Left lung (tissue), 10 donors: ENCODE data around the gene GOLGB1. TPM values are rescaled to one million over a fixed set of nuclear protein-coding genes. Genes with fewer than 3 reads are reported as not detected.

Experiments
- ATAC-seq: fragments of 200-7000 bp; cut with Tn5 transposase; one replicate; pipeline ENCODE4 v1.9.1; 2020; ENCODE audit warnings: moderate library complexity
- DNase-seq, 4 donors: peaks; one replicate each; pipeline ENCODE4 v3.0.0-alpha.2; 2013 to 2020
- H3K27ac ChIP-seq, 2 donors: fragments of 200-600 bp; sonication (generic) in 1 of 2; one replicate each; pipeline versions ENCODE4 v1.5.0 to v1.8.0; 2020 to 2021
- H3K27me3 ChIP-seq, 2 donors: fragments of 200-600 bp; sonication (generic) in 1 of 2; one replicate each; pipeline versions ENCODE4 v1.5.0 to v1.8.0; 2020 to 2021
- H3K36me3 ChIP-seq, 2 donors: fragments of 200-600 bp; sonication (generic) in 1 of 2; one replicate each; pipeline versions ENCODE4 v1.5.0 to v1.8.0; 2020 to 2021
- H3K4me1 ChIP-seq, 2 donors: fragments of 200-600 bp; one replicate each; pipeline ENCODE4 v1.8.0; 2021
- H3K4me3 ChIP-seq, 2 donors: fragments of 200-600 bp; sonication (generic) in 1 of 2; one replicate each; pipeline versions ENCODE4 v1.5.0 to v1.8.0; 2020 to 2021; ENCODE audit warnings: mild to moderate bottlenecking in 1 of 2
- H3K9me3 ChIP-seq, 2 donors: fragments of 200-600 bp; sonication (generic) in 1 of 2; one replicate each; pipeline versions ENCODE4 v1.5.0 to v1.8.0; 2020 to 2021
- intact Hi-C, 2 donors: fragments of 100-400 bp; cut with DNase I; formaldehyde crosslinking; loops; one replicate each; pipeline versions ENCODE4 v1.11.2 to v1.14.2; 2022
- polyA plus RNA-seq, 6 donors: library from polyadenylated mRNA; unstranded; fragments of 120-200 nt; gene quantifications; one replicate each; pipeline ENCODE4 v1.2.1, GENCODE V29; 2013; ENCODE audit not compliant: insufficient read length in 6 of 6
- total RNA-seq, 2 donors: library from RNA; stranded (reverse); fragmentation: NEBNext Ultra II Directional; extraction: Animal tissue kit (Norgen Biotek cat#: 25700); gene quantifications; one replicate each; pipeline ENCODE4 v1.2.1, GENCODE V29; 2021
- TF ChIP-seq, protein P1 (sequence below), 2 donors: fragments of 200-600 bp; sonication (generic) in 1 of 2; IDR thresholded peaks; one replicate each; pipeline versions ENCODE4 v1.5.0 to v1.8.0; 2021; ENCODE audit warnings: antibody characterized with exemption in 2 of 2
- donor health status: DM: no; HTN: yes; CAD: no.
- donor health status: DM: no; HTN: no; CAD: no.

Gene GOLGB1
- total and polyA plus RNA-seq, 8 donors = 45.9 to 75.7 (median 71.0) TPM

DNA sequence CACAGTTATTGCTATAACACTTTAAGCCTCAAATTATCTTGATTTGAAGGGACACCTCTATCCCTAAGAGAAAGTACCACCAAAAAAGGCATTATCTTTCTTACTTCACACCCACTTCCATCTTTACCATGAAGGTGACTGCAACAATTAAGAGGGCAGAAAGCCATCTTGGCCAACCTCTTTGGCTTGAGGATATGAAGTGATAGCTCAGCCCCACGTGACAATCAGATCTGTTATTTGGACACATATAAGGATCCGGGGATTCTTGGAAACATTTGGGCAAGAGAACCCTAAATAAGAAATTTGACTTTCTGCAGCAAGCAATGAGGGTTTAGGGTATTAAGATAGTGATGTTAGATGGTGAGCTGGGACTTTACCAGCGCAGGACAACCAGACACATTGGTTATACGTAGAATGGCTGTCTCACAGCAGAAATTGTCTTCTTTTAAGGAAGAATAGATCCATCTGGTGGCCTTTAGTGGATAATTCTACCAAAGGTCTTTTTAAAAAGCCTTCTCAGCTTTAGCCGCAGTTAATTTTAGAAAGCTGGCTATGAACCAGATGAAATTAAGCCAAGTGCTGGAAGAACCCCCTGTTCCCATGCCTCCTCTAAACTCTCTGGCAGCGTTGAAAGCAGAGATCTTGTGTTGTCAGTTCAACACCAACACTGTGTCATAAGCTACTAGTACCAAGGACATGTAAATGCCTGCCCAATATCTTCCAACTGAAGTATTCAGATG, 101.2 kb downstream of the GOLGB1 start:
- no peak for ATAC-seq

DNA sequence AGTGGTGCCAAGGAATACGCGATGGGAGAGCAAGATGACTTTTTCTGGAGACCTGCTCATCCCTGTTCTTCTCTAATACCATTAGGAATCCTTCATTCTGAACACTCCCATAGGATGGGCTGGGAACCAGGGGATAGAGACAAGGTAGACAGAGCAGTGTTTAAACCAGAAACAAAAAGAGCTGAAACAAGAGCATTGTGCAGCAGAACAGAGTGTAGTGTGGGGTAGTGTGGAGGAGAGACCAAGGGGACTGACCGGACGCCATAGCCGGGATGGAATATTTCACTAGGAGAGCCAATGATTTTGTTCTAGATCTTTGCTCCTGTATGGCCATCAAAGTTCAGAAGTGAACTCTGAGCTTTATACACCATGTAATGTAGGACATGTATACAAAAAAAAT, 104.5 kb downstream of the GOLGB1 start:
- TF ChIP-seq, protein P1, sequence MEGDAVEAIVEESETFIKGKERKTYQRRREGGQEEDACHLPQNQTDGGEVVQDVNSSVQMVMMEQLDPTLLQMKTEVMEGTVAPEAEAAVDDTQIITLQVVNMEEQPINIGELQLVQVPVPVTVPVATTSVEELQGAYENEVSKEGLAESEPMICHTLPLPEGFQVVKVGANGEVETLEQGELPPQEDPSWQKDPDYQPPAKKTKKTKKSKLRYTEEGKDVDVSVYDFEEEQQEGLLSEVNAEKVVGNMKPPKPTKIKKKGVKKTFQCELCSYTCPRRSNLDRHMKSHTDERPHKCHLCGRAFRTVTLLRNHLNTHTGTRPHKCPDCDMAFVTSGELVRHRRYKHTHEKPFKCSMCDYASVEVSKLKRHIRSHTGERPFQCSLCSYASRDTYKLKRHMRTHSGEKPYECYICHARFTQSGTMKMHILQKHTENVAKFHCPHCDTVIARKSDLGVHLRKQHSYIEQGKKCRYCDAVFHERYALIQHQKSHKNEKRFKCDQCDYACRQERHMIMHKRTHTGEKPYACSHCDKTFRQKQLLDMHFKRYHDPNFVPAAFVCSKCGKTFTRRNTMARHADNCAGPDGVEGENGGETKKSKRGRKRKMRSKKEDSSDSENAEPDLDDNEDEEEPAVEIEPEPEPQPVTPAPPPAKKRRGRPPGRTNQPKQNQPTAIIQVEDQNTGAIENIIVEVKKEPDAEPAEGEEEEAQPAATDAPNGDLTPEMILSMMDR (IDR thresholded peaks at IDR 0.05) = no peak

More for the DNA sequence above, 101.2 kb downstream of the GOLGB1 start:
- Histone ChIP-seq H3K9me3 (no peaks in the 10 kb centered on the region), H3K36me3 (peaks cover 0 to 49% of the 10 kb centered on the region in 2 donors), H3K27me3 (no peaks in the 10 kb centered on the region), H3K4me3 (no peak overlapping the region), H3K27ac (no peak overlapping the region), H3K4me1 (no peaks in the 10 kb centered on the region)
- peak in 2 of 4 donors; percentile 18 to 53 for DNase-seq
- intact Hi-C loops = no loop called here
- TF ChIP-seq, protein P1 (IDR thresholded peaks at IDR 0.05) = no peak

DNA sequence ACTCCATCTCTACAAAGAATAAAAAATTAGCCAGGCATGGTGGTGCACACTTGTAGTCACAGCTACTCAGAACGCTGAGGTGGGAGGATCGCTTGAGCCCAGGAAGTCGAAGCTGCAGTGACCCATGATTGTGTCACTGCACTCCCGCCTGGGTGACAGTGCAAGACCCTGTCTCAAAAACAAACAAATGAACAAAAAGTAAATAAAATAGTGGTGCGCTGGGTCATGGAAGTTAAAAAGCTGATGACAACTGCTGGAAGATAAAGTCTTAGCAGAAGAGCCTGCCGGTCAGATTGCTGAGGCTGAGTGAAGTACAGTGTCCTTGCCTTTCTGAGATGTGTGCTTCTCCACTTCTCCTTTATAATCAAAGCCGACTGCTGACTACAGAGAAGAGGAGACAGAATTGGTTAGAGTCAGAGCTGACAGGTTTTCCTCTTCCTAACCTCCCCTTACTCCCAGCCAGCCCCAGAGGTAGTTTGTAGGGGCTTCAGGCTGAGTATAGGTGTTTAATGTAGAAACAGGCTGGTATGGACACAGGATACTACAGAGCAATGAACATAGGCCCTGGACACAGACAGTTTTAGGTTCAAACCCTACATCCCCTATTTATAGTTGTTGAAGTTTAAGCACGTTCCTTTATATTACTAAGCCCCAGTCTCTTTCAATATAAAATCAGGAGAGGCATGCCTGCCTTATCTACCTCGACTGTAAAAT, 106.8 kb downstream of the GOLGB1 start:
- no peaks in the 10 kb centered on the region for H3K27me3 ChIP-seq
- H3K36me3 ChIP-seq = peaks cover 0 to 72% of the 10 kb centered on the region in 2 donors
- intact Hi-C loops = no loop called here
- no peak overlapping the region for H3K27ac ChIP-seq
- H3K4me1 ChIP-seq = no peaks in the 10 kb centered on the region
- H3K9me3 ChIP-seq = no peaks in the 10 kb centered on the region
- ATAC-seq (no peak), DNase-seq (no peak)
- TF ChIP-seq, protein P1 (IDR thresholded peaks at IDR 0.05) = no peak
- no peak overlapping the region for H3K4me3 ChIP-seq

More for the DNA sequence above, 104.5 kb downstream of the GOLGB1 start:
- Histone ChIP-seq H3K9me3 (no peaks in the 10 kb centered on the region), H3K27me3 (no peaks in the 10 kb centered on the region), H3K4me1 (no peaks in the 10 kb centered on the region), H3K36me3 (peaks cover 0 to 55% of the 10 kb centered on the region in 2 donors), H3K4me3 (no peak overlapping the region), H3K27ac (no peak overlapping the region)
- DNase-seq (no peak), ATAC-seq (no peak)
- intact Hi-C loops = no loop called here

DNA sequence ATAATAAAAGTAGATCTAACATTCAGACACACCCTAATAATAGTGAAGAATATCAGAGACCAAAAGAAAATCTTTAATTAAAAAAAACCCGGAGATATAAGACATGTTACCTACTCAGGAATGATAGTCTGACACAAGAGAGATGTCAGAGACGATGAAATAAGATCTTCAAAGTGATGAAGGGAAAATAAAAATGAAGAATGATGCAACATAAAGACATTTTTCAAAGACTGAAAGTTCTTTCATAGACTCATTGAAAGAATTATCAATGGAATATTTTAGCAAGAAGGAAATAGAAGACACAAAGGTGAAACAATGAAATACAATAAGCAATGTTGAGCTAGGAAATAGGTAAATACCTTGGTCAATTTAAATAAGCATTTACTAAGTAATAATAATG, 108.4 kb downstream of the GOLGB1 start:
- DNase-seq (no peak), ATAC-seq (no peak)
- no peak overlapping the region for H3K4me3 ChIP-seq
- no peaks in the 10 kb centered on the region for H3K27me3 ChIP-seq
- no peaks in the 10 kb centered on the region for H3K9me3 ChIP-seq
- no peaks in the 10 kb centered on the region for H3K4me1 ChIP-seq
- peaks cover 0 to 84% of the 10 kb centered on the region in 2 donors for H3K36me3 ChIP-seq
- TF ChIP-seq, protein P1 (IDR thresholded peaks at IDR 0.05) = no peak
- no peak overlapping the region for H3K27ac ChIP-seq
- intact Hi-C loops = no loop called here

DNA sequence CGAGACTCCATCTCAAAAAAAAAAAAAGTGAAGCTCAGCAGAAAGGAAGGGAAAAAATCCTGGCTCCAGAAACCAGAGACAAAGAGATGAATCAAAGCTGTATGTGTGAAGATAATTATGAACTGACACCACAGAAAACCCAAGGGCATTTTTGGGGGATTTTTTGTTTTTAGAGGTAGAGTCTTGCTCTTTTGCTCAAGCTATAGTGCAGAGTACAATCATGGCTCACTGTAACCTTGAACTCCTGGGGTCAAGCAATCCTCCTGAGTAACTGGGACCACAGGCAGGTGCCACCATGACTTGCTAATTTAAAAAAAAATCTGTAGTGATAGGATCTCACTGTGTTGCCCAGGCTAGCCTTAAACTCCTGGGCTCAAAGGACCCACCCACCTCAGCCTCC, 111.6 kb downstream of the GOLGB1 start:
- intact Hi-C loops = no loop called here
- Histone ChIP-seq H3K36me3 (peaks cover 0 to 88% of the 10 kb centered on the region in 2 donors), H3K27me3 (no peaks in the 10 kb centered on the region), H3K9me3 (no peaks in the 10 kb centered on the region), H3K4me3 (no peak overlapping the region), H3K4me1 (no peaks in the 10 kb centered on the region), H3K27ac (no peak overlapping the region)
- DNase-seq = no peak
- TF ChIP-seq, protein P1 (IDR thresholded peaks at IDR 0.05) = no peak
- ATAC-seq = no peak
